Gastroesophageal sphincter (tissue), 4 donors: Measurements from ENCODE around the gene AKT3. TPM values are rescaled to one million over a fixed set of nuclear protein-coding genes. Genes with fewer than 3 reads are reported as not detected.

Experiments used
- ATAC-seq: fragments of 150-250 bp; one replicate; pipeline ENCODE4 v1.9.1; 2016; ENCODE audit warnings: mild to moderate bottlenecking, moderate library complexity
- H3K27ac ChIP-seq, 4 donors: fragments of 200-600 bp; sonication (generic) in 3 of 4; 1 replicate in 3 of 4; 2 replicates in 1 of 4; pipeline ENCODE4 v1.5.1; 2016 to 2019
- H3K27me3 ChIP-seq: fragments of 200-600 bp; sonication (generic); one replicate; pipeline ENCODE4 v1.5.1; 2019
- H3K36me3 ChIP-seq, 2 donors: fragments of 200-600 bp; sonication (generic); one replicate each; pipeline ENCODE4 v1.5.1; 2019; ENCODE audit warnings: control low read depth in 1 of 2
- H3K4me1 ChIP-seq, 3 donors: fragments of 200-600 bp; sonication (generic); 1 replicate in 2 of 3; 2 replicates in 1 of 3; pipeline ENCODE4 v1.5.1; 2016 to 2019; ENCODE audit warnings: control low read depth in 2 of 3
- H3K4me3 ChIP-seq, 2 donors: fragments of 200-600 bp; sonication (generic); one replicate each; pipeline ENCODE4 v1.5.1; 2019; ENCODE audit warnings: mild to moderate bottlenecking in 1 of 2, moderate library complexity in 1 of 2
- H3K9me3 ChIP-seq, 3 donors: fragments of 200-600 bp; sonication (generic); one replicate each; pipeline ENCODE4 v1.5.1; 2017 to 2019; ENCODE audit warnings: control low read depth in 2 of 3
- CTCF ChIP-seq, 4 experiments: fragments of 200-600 bp in 2 of 4; fragments of 450-650 bp in 2 of 4; sonication (generic) in 1 of 4; IDR thresholded peaks; one replicate each; pipeline ENCODE4 v1.5.1; 2017 to 2019; ENCODE audit warnings: antibody characterized with exemption in 4 of 4, mild to moderate bottlenecking in 2 of 4, moderate library complexity in 2 of 4
- EP300 ChIP-seq: sonication (generic); formaldehyde crosslinking; IDR thresholded peaks from one replicate; pipeline ENCODE4 v1.6.1; 2017; ENCODE audit warnings: antibody characterized with exemption, mild to moderate bottlenecking
- POLR2A ChIP-seq, 2 donors: fragments of 450-650 bp; IDR thresholded peaks; one replicate each; pipeline ENCODE4 v1.6.1; 2017; ENCODE audit warnings: antibody characterized with exemption in 2 of 2, mild to moderate bottlenecking in 2 of 2, moderate library complexity in 1 of 2
- POLR2AphosphoS5 ChIP-seq: sonication (generic); formaldehyde crosslinking; IDR thresholded peaks from one replicate; pipeline ENCODE4 v1.6.1; 2017; ENCODE audit warnings: antibody characterized with exemption
- WGBS, 2 donors: methylation state at CpG; one replicate each; pipeline ENCODE4 v1.1.5; 2018; ENCODE audit warnings: low coverage in 1 of 2; 5-methylcytosine and 5-hydroxymethylcytosine counted together
- total RNA-seq, 4 donors: library from RNA; depleted of rRNA; stranded (reverse); fragments of >200 nt; gene quantifications; one replicate each; pipeline ENCODE4 v1.1.0, GENCODE V29; 2016

The AKT3 gene
- total RNA-seq, 4 donors from 2014 or later: 72.8 to 102 (median 89.3) TPM

- Histone ChIP-seq H3K27ac (no peak overlapping the region), H3K36me3 (peaks cover 0 to 13% of the 10 kb centered on the region in 2 donors), H3K4me1 (peaks cover 0 to 12% (median 0%) of the 10 kb centered on the region in 3 donors), H3K9me3 (no peaks in the 10 kb centered on the region), H3K4me3 (no peak overlapping the region), H3K27me3 (no peaks in the 10 kb centered on the region)
- no peak for ATAC-seq
- TF ChIP-seq EP300 (no peak), CTCF (IDR thresholded peaks at IDR 0.05) (no peak), POLR2AphosphoS5 (no peak), POLR2A (IDR thresholded peaks at IDR 0.05) (no peak)
Measured at GRCh38 chr1:243441601-243442000, 408.4 kb downstream of the AKT3 start.

GRCh38 chr1:243440406-243440805, 409.6 kb downstream of the AKT3 start:
- Histone ChIP-seq H3K27me3 (no peaks in the 10 kb centered on the region), H3K4me1 (peaks cover 0 to 12% (median 0%) of the 10 kb centered on the region in 3 donors), H3K36me3 (peaks cover 0 to 6% of the 10 kb centered on the region in 2 donors), H3K4me3 (no peak overlapping the region), H3K27ac (no peak overlapping the region), H3K9me3 (no peaks in the 10 kb centered on the region)
- no peak for ATAC-seq
- TF ChIP-seq CTCF (IDR thresholded peaks at IDR 0.05) (no peak), POLR2A (IDR thresholded peaks at IDR 0.05) (no peak), EP300 (no peak), POLR2AphosphoS5 (no peak)
- WGBS, 2 donors: 75 to 85% methylated on average over 1 to 2 of the region's 2 CpGs

- Histone ChIP-seq H3K4me1 (peaks cover 0 to 12% (median 0%) of the 10 kb centered on the region in 3 donors), H3K27me3 (no peaks in the 10 kb centered on the region), H3K27ac (no peak overlapping the region), H3K9me3 (no peaks in the 10 kb centered on the region), H3K36me3 (peaks cover 0 to 6% of the 10 kb centered on the region in 2 donors), H3K4me3 (no peak overlapping the region)
- 33 to 78% methylated on average over 2 of the region's 2 CpGs for WGBS, 2 donors
- no peak for ATAC-seq
- no peak for TF ChIP-seq EP300
- TF ChIP-seq POLR2A (IDR thresholded peaks at IDR 0.05): no peak
Measured at GRCh38 chr1:243438815-243439214, 411.2 kb downstream of the AKT3 start.

Other genes with a start within 250 kb of the AKT3 start
- 10 to 100 TPM; 12.5 to 25.1 (median 20.4) TPM for gene ZBTB18, start 201.0 kb upstream of the AKT3 start, total RNA-seq